ENCODE data around the gene FAM24B. TPM values are rescaled to one million over a fixed set of nuclear protein-coding genes. Genes with fewer than 3 reads are reported as not detected.

The FAM24B gene
- total RNA-seq, 6 donors from 2014 or later = 1.5 to 10.5 (median 3.4) TPM

Other genes with a start within 250 kb of the FAM24B start
- gene C10orf120, start 179.7 kb downstream of the FAM24B start, total RNA-seq = not detected
- 1 to 10 TPM in 3 of 6 donors, under 1 TPM in 2, not detected in 1; 0.30 to 4.2 (median 1.1) TPM for gene CUZD1, start 33.7 kb downstream of the FAM24B start, total RNA-seq
- gene FAM24A, start 31.0 kb upstream of the FAM24B start, total RNA-seq = not detected
- gene C10orf88, start 74.6 kb upstream of the FAM24B start, total RNA-seq = 1 to 10 TPM; 3.9 to 8.8 (median 5.4) TPM
- gene PSTK, start 100.8 kb upstream of the FAM24B start, total RNA-seq = 1 to 10 TPM; 1.4 to 6.2 (median 3.7) TPM
- 10 to 100 TPM in 4 of 6 donors, 1 to 10 TPM in 2; 4.9 to 19.4 (median 15.0) TPM for gene IKZF5, start 129.2 kb upstream of the FAM24B start, total RNA-seq
- 10 to 100 TPM; 10.4 to 48.2 (median 30.2) TPM for gene ACADSB, start 129.4 kb upstream of the FAM24B start, total RNA-seq

Measured in upper lobe of left lung (tissue), 6 donors.